ENCODE results near the gene EXO5. TPM values are rescaled to one million over a fixed set of nuclear protein-coding genes. Genes with fewer than 3 reads are reported as not detected.
"Not testable (repeated sequence)": the region's sequence is repeated elsewhere in the genome, so short reads cannot be mapped to it uniquely, and the experiment has no call there.

EXO5 gene
- polyA plus RNA-seq, 1 donor = 14.3 TPM

DNA sequence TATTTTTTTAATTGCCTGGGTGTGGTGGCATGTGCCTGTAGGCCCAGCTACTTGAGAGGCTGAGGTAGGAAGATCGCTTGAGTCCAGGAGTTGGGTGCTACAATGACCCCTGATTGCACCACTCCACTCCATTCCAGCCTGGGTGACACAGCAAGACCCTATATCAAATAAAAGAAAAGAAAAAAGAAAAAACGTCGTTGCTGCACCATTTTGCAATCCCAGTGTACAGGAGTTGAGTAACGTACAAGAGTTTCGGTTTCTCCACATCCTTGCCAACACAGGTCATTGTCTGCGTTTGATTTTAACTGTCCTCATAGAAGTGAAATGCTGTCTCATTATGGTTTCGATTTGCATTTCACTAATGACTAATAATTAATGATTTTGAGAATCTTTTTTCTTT is 30.8 kb downstream of the EXO5 start:
- no peak for DNase-seq

DNA sequence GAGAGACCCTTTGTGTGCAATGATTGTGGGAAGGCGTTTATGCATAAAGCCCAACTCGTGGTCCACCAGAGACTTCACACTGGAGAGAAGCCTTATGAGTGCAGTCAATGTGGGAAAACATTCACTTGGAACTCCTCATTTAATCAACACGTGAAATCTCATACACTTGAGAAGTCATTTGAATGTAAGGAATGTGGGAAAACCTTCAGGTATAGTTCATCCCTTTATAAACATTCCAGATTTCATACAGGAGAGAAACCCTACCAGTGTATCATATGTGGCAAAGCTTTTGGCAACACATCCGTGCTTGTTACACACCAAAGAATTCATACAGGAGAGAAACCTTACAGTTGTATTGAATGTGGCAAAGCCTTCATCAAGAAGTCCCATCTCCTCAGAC is 38.4 kb downstream of the EXO5 start:
- no peak for DNase-seq

DNA sequence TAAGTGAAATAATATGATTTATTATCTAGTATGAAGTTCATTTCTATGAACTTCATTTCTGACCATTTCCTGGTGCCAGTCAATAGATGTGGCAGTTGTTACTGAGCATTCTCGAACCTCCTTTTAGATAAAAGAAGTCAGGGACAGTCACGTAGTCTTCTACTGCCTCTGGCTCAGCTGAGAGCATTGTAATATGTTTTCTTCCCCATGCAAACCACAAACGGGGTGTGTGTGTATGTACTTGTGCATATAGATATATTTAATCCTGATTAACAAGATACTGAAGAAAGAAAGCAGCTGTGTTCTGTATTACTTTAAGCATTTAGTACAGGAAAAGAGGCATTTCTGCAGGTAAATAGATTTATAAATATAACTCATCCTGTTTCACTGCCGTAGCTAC is 44.5 kb downstream of the EXO5 start:
- DNase-seq = no peak

DNA sequence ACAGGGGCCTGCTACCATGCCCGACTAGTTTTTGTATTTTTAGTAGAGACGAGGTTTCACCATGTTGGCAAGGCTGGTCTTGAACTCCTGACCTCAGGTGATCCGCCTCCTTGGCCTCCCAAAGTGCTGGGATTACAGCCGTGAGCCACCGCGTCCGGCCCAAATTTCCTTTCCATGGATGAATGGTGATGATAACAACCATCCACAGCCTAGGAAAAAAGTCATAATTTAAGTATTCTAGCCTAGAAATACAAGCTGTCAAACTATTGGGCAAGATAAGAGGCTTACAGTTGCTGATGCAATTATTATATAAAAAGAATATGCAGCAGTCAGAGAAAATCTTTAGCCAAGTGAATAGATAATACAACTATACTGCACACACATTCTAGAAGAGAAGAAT is 46.2 kb downstream of the EXO5 start:
- DNase-seq = not testable (repeated sequence)

DNA sequence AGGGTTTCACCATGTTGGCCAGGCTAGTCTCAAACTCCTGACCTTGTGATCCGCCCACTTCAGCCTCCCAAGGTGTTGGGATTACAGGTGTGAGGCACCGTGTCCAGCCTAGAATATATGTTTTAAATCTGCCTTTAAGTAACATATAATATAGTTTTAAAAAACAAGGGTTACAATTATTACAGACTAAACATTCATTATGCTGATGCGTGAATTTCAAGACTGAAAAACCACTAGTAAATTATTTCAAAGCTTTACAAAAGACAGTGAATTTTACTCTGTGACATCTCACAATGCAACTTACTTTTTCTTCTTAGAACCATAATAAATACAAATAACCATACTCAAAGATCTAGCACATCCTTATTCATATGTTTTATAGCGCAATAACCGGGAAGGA is 47.6 kb downstream of the EXO5 start:
- DNase-seq = no peak

DNA sequence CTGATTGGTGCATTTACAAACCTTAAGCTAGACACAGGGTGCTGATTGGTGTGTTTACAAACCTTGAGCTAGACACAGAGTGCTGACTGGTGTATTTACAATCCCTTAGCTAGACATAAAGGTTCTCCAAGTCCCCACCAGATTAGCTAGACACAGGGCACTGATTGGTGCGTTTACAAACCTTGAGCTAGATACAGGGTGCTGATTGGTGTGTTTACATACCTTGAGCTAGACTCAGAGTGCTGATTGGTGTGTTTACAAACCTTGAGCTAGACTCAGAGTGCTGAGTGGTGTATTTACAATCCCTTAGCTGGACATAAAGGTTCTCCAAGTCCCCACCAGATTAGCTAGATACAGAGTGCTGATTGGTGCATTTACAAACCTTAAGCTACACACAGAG is 49.7 kb downstream of the EXO5 start:
- not testable (repeated sequence) for DNase-seq

DNA sequence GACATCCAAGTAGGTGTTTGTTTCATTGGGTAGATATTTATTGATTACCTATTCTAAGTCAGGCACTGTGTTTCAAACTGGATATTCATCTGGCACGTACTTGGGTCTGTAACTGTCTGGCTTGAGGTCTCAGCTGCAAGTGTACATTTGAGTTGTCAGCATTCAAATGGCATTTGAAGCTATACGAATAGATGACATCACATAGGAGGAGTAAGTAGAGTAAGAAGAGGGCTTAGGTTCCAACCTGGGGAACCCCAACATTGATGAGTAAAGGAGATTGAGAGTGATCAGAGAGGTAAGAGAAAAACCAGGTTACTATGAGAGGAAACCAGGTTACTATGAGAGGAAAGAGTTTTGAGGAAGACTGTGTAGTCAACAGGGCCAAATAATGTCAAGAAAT is 53.6 kb downstream of the EXO5 start:
- DNase-seq = no peak

DNA sequence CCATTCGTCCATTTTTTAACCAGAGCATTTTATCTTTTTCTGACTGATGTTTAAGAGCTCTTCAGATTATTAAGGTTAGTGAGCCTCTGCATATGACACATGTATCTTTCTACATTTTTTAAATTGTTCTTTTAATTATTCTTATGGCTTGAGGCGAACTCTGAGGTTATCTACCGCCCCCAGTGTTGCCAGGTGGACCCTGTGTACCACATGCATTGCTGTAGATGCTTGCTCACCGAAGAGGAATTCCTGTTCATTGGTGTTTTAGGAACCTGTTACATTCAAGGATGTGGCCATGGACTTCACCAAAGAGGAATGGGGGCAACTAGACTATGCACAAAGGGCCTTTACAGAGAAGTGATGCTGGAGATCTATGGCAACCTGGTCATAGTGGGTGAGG is 54.7 kb downstream of the EXO5 start:
- no peak for DNase-seq

DNA sequence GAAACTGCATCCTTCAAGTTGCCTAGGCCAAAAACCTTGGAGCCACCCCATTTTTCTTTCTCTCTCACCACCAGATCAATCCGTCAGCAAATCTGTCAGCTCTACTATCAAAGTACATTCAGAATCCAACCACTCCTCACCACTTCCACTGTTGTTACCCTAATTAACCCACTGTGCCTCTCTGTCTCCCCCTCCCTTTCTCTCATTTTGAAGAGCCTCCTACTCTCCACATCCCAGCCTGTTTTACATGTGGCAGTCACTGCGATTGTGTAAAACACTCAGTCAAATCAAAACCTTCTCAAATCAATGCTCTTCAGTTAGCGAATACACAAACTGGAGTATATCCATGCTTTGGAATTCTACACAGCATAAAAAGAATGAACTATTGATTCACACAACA is 55.9 kb downstream of the EXO5 start:
- no peak for DNase-seq

DNA sequence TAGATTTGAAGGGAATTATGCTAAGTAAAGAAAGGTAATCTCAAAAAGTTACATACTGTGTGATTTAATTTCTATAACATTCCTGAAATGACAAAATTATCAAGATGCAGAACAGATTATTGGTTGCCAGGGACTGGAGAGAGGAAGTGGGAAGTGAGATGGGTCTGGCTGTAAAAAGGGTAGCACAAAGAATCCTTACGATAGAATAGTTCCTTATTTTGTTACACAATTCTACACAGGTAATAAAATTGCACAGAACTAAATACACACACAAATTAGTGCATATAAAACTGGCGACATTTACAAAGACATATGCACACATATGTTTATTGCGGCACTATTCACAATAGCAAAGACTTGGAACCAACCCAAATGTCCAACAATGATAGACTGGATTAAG is 56.3 kb downstream of the EXO5 start:
- no peak for DNase-seq

Other genes starting within 250 kb of the EXO5 start
- 21.1 TPM for gene COL9A2, start 191.5 kb upstream of the EXO5 start, polyA plus RNA-seq (ENCODE audit: insufficient read length)
- gene SMAP2, start 135.0 kb upstream of the EXO5 start, polyA plus RNA-seq (ENCODE audit: insufficient read length) = 27.1 TPM
- gene ZFP69B, start 58.3 kb upstream of the EXO5 start, polyA plus RNA-seq (ENCODE audit: insufficient read length) = 7.8 TPM
- 10.0 TPM for gene ZFP69, start 31.5 kb upstream of the EXO5 start, polyA plus RNA-seq (ENCODE audit: insufficient read length)
- gene ZNF684, start 22.9 kb downstream of the EXO5 start, polyA plus RNA-seq (ENCODE audit: insufficient read length) = 17.2 TPM
- 1.9 TPM for gene RIMS3, start 156.9 kb downstream of the EXO5 start, polyA plus RNA-seq (ENCODE audit: insufficient read length)
- gene NFYC, start 182.9 kb downstream of the EXO5 start, polyA plus RNA-seq (ENCODE audit: insufficient read length) = 111 TPM